ENCODE data around the gene AFM. TPM values are rescaled to one million over a fixed set of nuclear protein-coding genes. Genes with fewer than 3 reads are reported as not detected.

Gene AFM
- total RNA-seq, 1 experiment from 2014 or later, result not detected

DNA sequence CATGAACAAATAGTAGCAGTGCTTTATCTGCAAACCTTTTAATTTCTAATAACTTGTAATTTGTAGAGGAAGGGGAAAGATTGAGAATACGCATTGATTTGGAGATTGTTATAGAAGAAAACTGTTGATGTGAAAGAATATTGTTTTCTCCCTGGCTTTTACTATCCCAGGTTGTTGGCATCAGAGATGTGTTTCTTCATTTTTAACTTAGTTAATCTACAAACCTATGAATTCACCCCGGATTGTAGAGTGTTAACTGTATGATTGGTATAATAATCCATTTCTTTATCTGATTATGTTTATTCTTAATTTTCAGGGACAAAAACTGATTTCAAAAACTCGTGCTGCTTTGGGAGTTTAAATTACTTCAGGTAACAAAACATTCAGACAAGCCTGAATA, 26.6 kb upstream of the AFM start:
- peaks cover 13% of the 10 kb centered on the region for H3K4me1 Mint-ChIP-seq (ENCODE audit: low read depth, unreplicated experiment)
- H3K27me3 Mint-ChIP-seq (ENCODE audit: unreplicated experiment), result no peaks in the 10 kb centered on the region
- BruUV-seq (replicated peaks), result no TSS peak
- H3K36me3 Mint-ChIP-seq (ENCODE audit: insufficient read depth, unreplicated experiment), result no peaks in the 10 kb centered on the region
- no peak for DNase-seq
- TF ChIP-seq, protein P1, sequence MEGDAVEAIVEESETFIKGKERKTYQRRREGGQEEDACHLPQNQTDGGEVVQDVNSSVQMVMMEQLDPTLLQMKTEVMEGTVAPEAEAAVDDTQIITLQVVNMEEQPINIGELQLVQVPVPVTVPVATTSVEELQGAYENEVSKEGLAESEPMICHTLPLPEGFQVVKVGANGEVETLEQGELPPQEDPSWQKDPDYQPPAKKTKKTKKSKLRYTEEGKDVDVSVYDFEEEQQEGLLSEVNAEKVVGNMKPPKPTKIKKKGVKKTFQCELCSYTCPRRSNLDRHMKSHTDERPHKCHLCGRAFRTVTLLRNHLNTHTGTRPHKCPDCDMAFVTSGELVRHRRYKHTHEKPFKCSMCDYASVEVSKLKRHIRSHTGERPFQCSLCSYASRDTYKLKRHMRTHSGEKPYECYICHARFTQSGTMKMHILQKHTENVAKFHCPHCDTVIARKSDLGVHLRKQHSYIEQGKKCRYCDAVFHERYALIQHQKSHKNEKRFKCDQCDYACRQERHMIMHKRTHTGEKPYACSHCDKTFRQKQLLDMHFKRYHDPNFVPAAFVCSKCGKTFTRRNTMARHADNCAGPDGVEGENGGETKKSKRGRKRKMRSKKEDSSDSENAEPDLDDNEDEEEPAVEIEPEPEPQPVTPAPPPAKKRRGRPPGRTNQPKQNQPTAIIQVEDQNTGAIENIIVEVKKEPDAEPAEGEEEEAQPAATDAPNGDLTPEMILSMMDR (IDR thresholded peaks at IDR 0.05; ENCODE audit: unreplicated experiment), result no peak
- intact Hi-C loops (cut with micrococcal nuclease; ENCODE audit: unreplicated experiment), result no loop called here
- no peak overlapping the region for H3K27ac Mint-ChIP-seq (ENCODE audit: unreplicated experiment)
- no peaks in the 10 kb centered on the region for H3K9me3 Mint-ChIP-seq (ENCODE audit: low read depth, unreplicated experiment)
- H3K4me3 Mint-ChIP-seq (ENCODE audit: low read depth, unreplicated experiment), result no peak overlapping the region
- CTCF ChIA-PET, result no interaction called here

DNA sequence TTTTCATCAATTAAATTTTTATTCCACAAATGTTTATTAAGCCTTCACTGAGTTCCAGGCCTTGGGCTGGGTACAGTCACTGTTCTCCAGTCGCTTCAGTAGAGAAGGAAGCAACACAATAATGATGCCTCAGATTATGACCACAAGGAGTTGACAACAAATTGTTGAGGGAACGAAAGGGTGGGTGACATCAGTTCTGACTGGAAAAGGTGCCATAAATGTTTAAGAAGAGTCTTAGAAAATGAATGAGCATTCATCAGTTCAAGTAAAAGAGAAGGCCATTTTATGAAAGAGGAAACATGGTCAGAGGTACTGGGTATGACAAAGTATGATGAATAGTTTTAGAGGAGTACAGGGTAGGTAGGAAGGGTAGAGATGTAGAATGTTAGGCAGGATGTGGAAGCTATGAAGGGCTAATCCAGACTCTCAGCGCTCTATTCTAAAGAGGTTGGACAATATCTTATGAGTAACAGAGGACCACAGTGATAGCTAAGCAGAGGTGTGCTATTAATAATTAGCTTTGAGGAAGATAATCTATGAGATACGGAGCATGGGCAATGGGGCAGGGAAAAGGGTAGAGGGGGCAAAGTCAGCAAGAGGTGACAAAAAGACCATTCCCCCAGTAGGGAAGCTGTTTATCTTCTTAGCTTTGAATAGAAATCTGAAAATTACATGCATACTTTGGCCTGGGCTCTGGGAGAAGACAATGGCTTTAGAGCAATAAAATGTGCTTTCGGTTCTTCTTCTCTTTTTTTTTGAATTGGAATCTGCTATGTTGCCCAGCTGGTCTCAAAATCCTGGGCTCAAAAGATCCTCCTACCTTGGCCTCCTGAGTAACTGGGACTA, 25.1 kb upstream of the AFM start:
- TF ChIP-seq, protein P1 (IDR thresholded peaks at IDR 0.05; ENCODE audit: unreplicated experiment), result no peak
- Mint-ChIP-seq H3K9me3 (ENCODE audit: low read depth, unreplicated experiment) (no peaks in the 10 kb centered on the region), H3K36me3 (ENCODE audit: insufficient read depth, unreplicated experiment) (no peaks in the 10 kb centered on the region), H3K4me1 (ENCODE audit: low read depth, unreplicated experiment) (peaks cover 8% of the 10 kb centered on the region), H3K27me3 (ENCODE audit: unreplicated experiment) (no peaks in the 10 kb centered on the region), H3K27ac (ENCODE audit: unreplicated experiment) (no peak overlapping the region), H3K4me3 (ENCODE audit: low read depth, unreplicated experiment) (no peak overlapping the region)
- intact Hi-C loops (cut with micrococcal nuclease; ENCODE audit: unreplicated experiment), result no loop called here
- CTCF ChIA-PET, result no interaction called here
- no TSS peak for BruUV-seq (replicated peaks)
- DNase-seq, result no peak

DNA sequence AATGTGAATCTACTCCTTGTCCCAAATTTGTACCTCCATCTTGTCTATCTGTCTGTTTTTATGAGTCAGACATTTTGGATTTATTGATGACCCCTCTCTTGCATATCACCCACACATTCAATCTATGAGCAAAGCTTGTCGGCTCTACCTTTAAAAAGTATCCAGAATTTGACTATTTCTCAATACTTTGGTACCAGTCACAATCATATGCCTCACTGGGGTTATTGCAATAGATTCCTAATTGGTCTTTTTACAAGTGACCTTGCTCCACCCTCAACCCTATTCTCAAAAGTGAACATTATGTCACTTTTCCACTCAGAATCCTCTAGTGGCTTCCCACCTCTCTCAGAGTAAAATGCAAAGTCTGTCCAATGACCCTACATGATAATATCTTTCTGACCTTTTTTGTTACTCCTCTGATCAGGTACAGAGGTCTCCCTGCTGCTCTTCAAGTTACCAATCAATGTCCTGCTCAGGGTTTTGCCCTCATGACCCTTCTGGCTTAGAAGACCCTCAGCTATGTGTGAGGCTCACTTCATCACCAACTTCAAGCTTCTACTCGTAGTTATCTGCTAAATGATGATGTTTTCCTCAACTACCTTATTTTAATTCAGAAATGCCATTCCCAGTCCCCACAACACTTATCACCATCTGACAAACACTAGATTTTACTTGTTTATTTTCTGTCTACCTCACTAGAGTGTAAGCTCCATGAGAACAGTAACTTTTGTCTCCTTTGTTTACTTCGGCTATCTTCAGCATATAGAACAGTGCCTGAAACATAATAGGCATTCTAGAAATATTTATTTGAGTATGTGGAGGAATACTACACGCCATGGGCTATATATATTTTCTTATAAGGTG, 23.1 kb upstream of the AFM start:
- H3K4me1 Mint-ChIP-seq (ENCODE audit: low read depth, unreplicated experiment), result peaks cover 2% of the 10 kb centered on the region
- no TSS peak for BruUV-seq (replicated peaks)
- TF ChIP-seq, protein P1 (IDR thresholded peaks at IDR 0.05; ENCODE audit: unreplicated experiment), result no peak
- intact Hi-C loops (cut with micrococcal nuclease; ENCODE audit: unreplicated experiment), result no loop called here
- H3K9me3 Mint-ChIP-seq (ENCODE audit: low read depth, unreplicated experiment), result no peaks in the 10 kb centered on the region
- H3K27ac Mint-ChIP-seq (ENCODE audit: unreplicated experiment), result no peak overlapping the region
- no peak overlapping the region for H3K4me3 Mint-ChIP-seq (ENCODE audit: low read depth, unreplicated experiment)
- no peaks in the 10 kb centered on the region for H3K27me3 Mint-ChIP-seq (ENCODE audit: unreplicated experiment)
- DNase-seq, result no peak
- CTCF ChIA-PET, result interaction anchor here (0.6 to 0.7 kb wide), 2 partner anchors 68 to 1645 kb away, joined by 4 to 6 read pairs; no protein-coding TSS in a partner anchor
- no peaks in the 10 kb centered on the region for H3K36me3 Mint-ChIP-seq (ENCODE audit: insufficient read depth, unreplicated experiment)

DNA sequence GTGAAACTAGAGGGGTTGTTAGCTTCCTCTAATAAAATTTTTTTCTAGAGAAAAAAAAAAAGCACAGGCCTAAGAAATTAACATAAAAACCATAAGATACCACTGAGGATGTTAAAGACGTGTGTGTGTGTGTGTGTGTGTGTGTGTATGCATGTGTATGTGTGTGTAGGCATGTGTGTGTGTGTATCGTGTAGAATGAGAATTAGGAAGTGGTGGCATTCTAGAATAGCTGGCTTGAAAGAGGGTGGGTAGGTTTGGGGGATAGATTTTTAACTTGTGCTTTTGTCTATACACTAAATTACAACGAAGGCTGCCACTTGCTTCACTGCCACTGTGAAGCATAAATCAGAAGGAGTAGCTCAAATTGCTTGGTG, 22.5 kb upstream of the AFM start:
- Mint-ChIP-seq H3K4me1 (ENCODE audit: low read depth, unreplicated experiment) (no peaks in the 10 kb centered on the region), H3K9me3 (ENCODE audit: low read depth, unreplicated experiment) (no peaks in the 10 kb centered on the region), H3K27me3 (ENCODE audit: unreplicated experiment) (no peaks in the 10 kb centered on the region), H3K4me3 (ENCODE audit: low read depth, unreplicated experiment) (no peak overlapping the region), H3K36me3 (ENCODE audit: insufficient read depth, unreplicated experiment) (no peaks in the 10 kb centered on the region), H3K27ac (ENCODE audit: unreplicated experiment) (no peak overlapping the region)
- no peak for DNase-seq
- TF ChIP-seq, protein P1 (IDR thresholded peaks at IDR 0.05; ENCODE audit: unreplicated experiment), result no peak
- CTCF ChIA-PET, result interaction anchor here (0.6 to 0.7 kb wide), 2 partner anchors 67 to 1644 kb away, joined by 4 to 6 read pairs; no protein-coding TSS in a partner anchor
- intact Hi-C loops (cut with micrococcal nuclease; ENCODE audit: unreplicated experiment), result no loop called here
- no TSS peak for BruUV-seq (replicated peaks)
